HCT116 (cell line): ENCODE results near the gene METTL22.

ENCODE experiments used
- CTCF ChIP-seq, 3 experiments: fragments of 200-600 bp in 1 of 3; sonication (generic) in 1 of 3; IDR thresholded peaks in 2 of 3; conservative IDR thresholded peaks in 1 of 3; 2 replicates each; pipeline ENCODE4 v1.5.1; 2012 to 2017; ENCODE audit warnings: low read depth in 2 of 3, low read length in 2 of 3, antibody characterized with exemption in 1 of 3, borderline replicate concordance in 1 of 3, control low read depth in 1 of 3, mild to moderate bottlenecking in 1 of 3, mixed read lengths in 1 of 3, mixed run types in 1 of 3, moderate library complexity in 1 of 3; ENCODE audit not compliant: insufficient read depth in 1 of 3
- JUND ChIP-seq: IDR thresholded peaks from 2 replicates; pipeline ENCODE4 v1.6.1; 2012
- POLR2A ChIP-seq: IDR thresholded peaks from 2 replicates; pipeline ENCODE4 v1.7.0; 2011; ENCODE audit warnings: borderline replicate concordance; ENCODE audit not compliant: insufficient read depth, insufficient read length; ENCODE audit errors: extremely low read depth
- REST ChIP-seq: IDR thresholded peaks from 2 replicates; pipeline ENCODE4 v1.6.1; 2012; ENCODE audit warnings: low read depth
- SIN3A ChIP-seq: IDR thresholded peaks from 2 replicates; pipeline ENCODE4 v1.6.1; 2012; ENCODE audit warnings: low read depth

- TF ChIP-seq CTCF (IDR thresholded peaks at IDR 0.05 in 2 of 3, conservative IDR thresholded peaks at IDR 0.05 in 1 of 3; ENCODE audit: borderline replicate concordance in 1 of 3, insufficient read depth in 1 of 3, low read depth in 2 of 3, low read length in 2 of 3), result no peak
- no peak for TF ChIP-seq POLR2A
- no peak for TF ChIP-seq JUND
- no peak for TF ChIP-seq REST
- TF ChIP-seq SIN3A, result no peak
Observed at GRCh38 chr16:8682551-8683259, 61.2 kb downstream of the METTL22 start.
